Progenitor cell of endocrine pancreas (in vitro differentiated cells): ENCODE results near the gene OR2T27. TPM values are rescaled to one million over a fixed set of nuclear protein-coding genes. Genes with fewer than 3 reads are reported as not detected.

Experiments
- DNase-seq: peaks from one replicate; pipeline ENCODE4 v3.0.0; 2021; ENCODE audit warnings: low spot score; ENCODE audit not compliant: unreplicated experiment
- H3K27ac Mint-ChIP-seq: 2 replicates; pipeline ENCODE4 v1.8.0; 2021; ENCODE audit warnings: mild to moderate bottlenecking, moderate library complexity, mixed read lengths
- H3K27me3 Mint-ChIP-seq: 2 replicates; pipeline ENCODE4 v1.8.0; 2021; ENCODE audit warnings: mixed read lengths
- H3K36me3 Mint-ChIP-seq: 2 replicates; pipeline ENCODE4 v1.8.0; 2022; ENCODE audit warnings: mixed read lengths; ENCODE audit not compliant: insufficient read depth
- H3K4me1 Mint-ChIP-seq: 2 replicates; pipeline ENCODE4 v1.8.0; 2021; ENCODE audit warnings: low read depth, mixed read lengths
- H3K4me3 Mint-ChIP-seq: 2 replicates; pipeline ENCODE4 v1.8.0; 2021; ENCODE audit warnings: low read depth, mild to moderate bottlenecking, moderate library complexity, mixed read lengths
- H3K9me3 Mint-ChIP-seq: 2 replicates; pipeline ENCODE4 v1.8.0; 2021; ENCODE audit warnings: low read depth, mixed read lengths
- CTCF ChIP-seq: fragments of 200-600 bp; sonication (generic); IDR thresholded peaks from one replicate; pipeline ENCODE4 v1.5.0; 2021; ENCODE audit warnings: antibody characterized with exemption, mild to moderate bottlenecking; ENCODE audit not compliant: unreplicated experiment
- total RNA-seq: library from RNA; stranded (reverse); gene quantifications from 2 replicates; pipeline ENCODE4 v1.2.1, GENCODE V29; 2021

OR2T27 gene
- total RNA-seq, 1 donor from 2014 or later, result not detected

- H3K4me3 Mint-ChIP-seq, result no peak overlapping the region
- H3K4me1 Mint-ChIP-seq, result no peaks in the 10 kb centered on the region
- no peak for DNase-seq
- H3K9me3 Mint-ChIP-seq, result peaks cover 49% of the 10 kb centered on the region
- no peak for TF ChIP-seq CTCF
- peaks cover 10% of the 10 kb centered on the region for H3K36me3 Mint-ChIP-seq
- H3K27ac Mint-ChIP-seq, result no peak overlapping the region
- no peaks in the 10 kb centered on the region for H3K27me3 Mint-ChIP-seq
Observed at GRCh38 chr1:248696774-248697173, 41.4 kb upstream of the OR2T27 start.

GRCh38 chr1:248696261-248696660, 40.9 kb upstream of the OR2T27 start:
- no peaks in the 10 kb centered on the region for H3K27me3 Mint-ChIP-seq
- no peak for DNase-seq
- H3K27ac Mint-ChIP-seq, result no peak overlapping the region
- H3K36me3 Mint-ChIP-seq, result peaks cover 10% of the 10 kb centered on the region
- TF ChIP-seq CTCF, result no peak
- H3K9me3 Mint-ChIP-seq, result peaks cover 51% of the 10 kb centered on the region
- no peak overlapping the region for H3K4me3 Mint-ChIP-seq
- H3K4me1 Mint-ChIP-seq, result no peaks in the 10 kb centered on the region

- Mint-ChIP-seq H3K9me3 (peaks cover 58% of the 10 kb centered on the region), H3K27ac (no peak overlapping the region)
Observed at GRCh38 chr1:248695451-248696132, 40.3 kb upstream of the OR2T27 start.

GRCh38 chr1:248691567-248692155, 36.3 kb upstream of the OR2T27 start:
- H3K9me3 Mint-ChIP-seq, result peaks cover 72% of the 10 kb centered on the region
- no peak for DNase-seq
- H3K27me3 Mint-ChIP-seq, result no peaks in the 10 kb centered on the region
- no peak for TF ChIP-seq CTCF
- no peak overlapping the region for H3K4me3 Mint-ChIP-seq
- H3K4me1 Mint-ChIP-seq, result no peaks in the 10 kb centered on the region
- H3K27ac Mint-ChIP-seq, result no peak overlapping the region
- H3K36me3 Mint-ChIP-seq, result peaks cover 9% of the 10 kb centered on the region

More at GRCh38 chr1:248695451-248696132, 40.3 kb upstream of the OR2T27 start:
- H3K27me3 Mint-ChIP-seq, result no peaks in the 10 kb centered on the region
- no peak for TF ChIP-seq CTCF
- peaks cover 12% of the 10 kb centered on the region for H3K36me3 Mint-ChIP-seq
- H3K4me3 Mint-ChIP-seq, result no peak overlapping the region
- no peak for DNase-seq
- H3K4me1 Mint-ChIP-seq, result no peaks in the 10 kb centered on the region

GRCh38 chr1:248688527-248689298, 33.4 kb upstream of the OR2T27 start:
- Mint-ChIP-seq H3K27me3 (no peaks in the 10 kb centered on the region), H3K36me3 (peaks cover 8% of the 10 kb centered on the region), H3K4me1 (no peaks in the 10 kb centered on the region), H3K4me3 (no peak overlapping the region), H3K9me3 (peaks cover 71% of the 10 kb centered on the region), H3K27ac (no peak overlapping the region)
- TF ChIP-seq CTCF, result no peak
- no peak for DNase-seq
